BJ (cell line): ENCODE results near the gene SORCS2. TPM values are rescaled to one million over a fixed set of nuclear protein-coding genes. Genes with fewer than 3 reads are reported as not detected.

ENCODE experiments used
- CTCF ChIA-PET: fragments of 350-600 bp; formaldehyde crosslinking; extraction: SDS; loops from one replicate; lab custom pipeline; 2021; ENCODE audit warnings: antibody characterized with exemption, inconsistent platforms; lab: Yijun Ruan, JAX
- POLR2A ChIA-PET: fragments of 300-600 bp; sonication (Branson Sonifier 250); formaldehyde crosslinking; extraction: SDS; loops from one replicate; lab custom pipeline; 2021; ENCODE audit warnings: antibody characterized with exemption; lab: Charles Lee
- DNase-seq: peaks from one replicate; pipeline ENCODE4 v3.0.0-alpha.2; 2011; ENCODE audit warnings: low read depth
- H3K27me3 ChIP-seq: 2 replicates; pipeline ENCODE4 v1.6.0; 2011; ENCODE audit warnings: low read length; ENCODE audit not compliant: control insufficient read depth, insufficient read depth
- H3K36me3 ChIP-seq: 2 replicates; pipeline ENCODE4 v1.5.1; 2011; ENCODE audit warnings: low read length; ENCODE audit not compliant: control insufficient read depth, insufficient read depth
- H3K4me3 ChIP-seq: 2 replicates; pipeline ENCODE4 v1.5.1; 2011; ENCODE audit warnings: low read depth, mild to moderate bottlenecking, control low read depth, low read length
- CTCF ChIP-seq: IDR thresholded peaks from 2 replicates; pipeline ENCODE4 v1.5.1; 2011; ENCODE audit warnings: low read depth, mild to moderate bottlenecking, control low read depth, inconsistent platforms, low read length, moderate library complexity; ENCODE audit not compliant: insufficient read depth
- polyA plus RNA-seq: library from polyadenylated mRNA; depleted of rRNA; stranded (reverse); fragments of >200 nt; gene quantifications from 2 replicates; pipeline ENCODE4 v1.2.3, GENCODE V29; 2011

The SORCS2 gene
- polyA plus RNA-seq, 1 experiment: 0.63 TPM

- H3K27me3 ChIP-seq: peaks cover 2% of the 10 kb centered on the region
- H3K36me3 ChIP-seq: no peaks in the 10 kb centered on the region
- CTCF ChIA-PET: interaction anchor here (0.6 kb wide), 1 partner anchor 1161 kb away, joined by 4 read pairs; no protein-coding TSS in a partner anchor
- no peak for DNase-seq
- no peak overlapping the region for H3K4me3 ChIP-seq
- POLR2A ChIA-PET: no interaction called here
- TF ChIP-seq CTCF: no peak
Observed at GRCh38 chr4:7476820-7477219, 284.5 kb downstream of the SORCS2 start.

DNA sequence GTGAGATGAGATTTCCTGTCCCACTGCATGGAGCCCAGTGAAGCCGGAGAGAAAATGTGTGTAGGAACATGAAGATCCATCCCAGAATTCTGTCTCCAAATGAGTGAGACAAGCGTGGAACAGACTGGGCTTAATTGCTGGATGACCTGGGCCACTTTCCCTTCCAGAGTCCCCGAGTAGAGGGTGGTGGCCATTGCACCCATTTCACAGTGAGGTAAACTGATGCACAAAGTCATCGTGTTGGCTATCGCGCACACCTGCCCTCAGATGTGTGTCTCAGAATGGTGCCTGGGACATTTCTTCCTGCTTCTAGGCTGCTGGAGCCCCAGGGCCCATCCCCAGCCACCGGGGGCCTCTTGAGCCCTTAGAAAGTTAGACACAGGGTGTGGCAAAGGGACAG, 285.4 kb downstream of the SORCS2 start:
- CTCF ChIA-PET: interaction anchor here (0.6 kb wide), 1 partner anchor 1161 kb away, joined by 4 read pairs; no protein-coding TSS in a partner anchor
- POLR2A ChIA-PET: no interaction called here
- TF ChIP-seq CTCF: no peak
- Histone ChIP-seq H3K36me3 (no peaks in the 10 kb centered on the region), H3K4me3 (no peak overlapping the region), H3K27me3 (peaks cover 2% of the 10 kb centered on the region)
- DNase-seq: no peak

DNA sequence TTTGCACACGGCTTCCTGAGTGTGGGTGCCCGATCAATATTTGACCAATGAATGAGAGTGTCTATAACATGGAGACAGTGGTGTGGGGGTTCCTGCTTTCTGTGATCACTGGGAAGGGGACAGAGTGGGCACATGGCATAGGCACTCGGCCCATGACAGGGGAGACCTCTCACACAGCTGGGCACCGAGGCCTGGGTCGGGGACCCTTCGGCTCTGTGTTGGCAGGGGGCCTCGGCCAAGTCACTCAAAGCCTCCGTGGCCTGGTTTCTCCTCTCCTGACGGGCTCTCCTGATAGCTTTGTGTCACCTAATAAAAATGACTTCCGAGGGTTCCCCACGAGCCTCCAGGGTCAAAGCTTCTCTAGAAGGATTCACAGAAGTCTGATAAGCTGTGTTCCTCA, 286.3 kb downstream of the SORCS2 start:
- ChIA-PET POLR2A (no interaction called here), CTCF (interaction anchor here (0.9 kb wide), 1 partner anchor 9 kb away, joined by 3 read pairs; no protein-coding TSS in a partner anchor)
- Histone ChIP-seq H3K4me3 (no peak overlapping the region), H3K27me3 (peaks cover 2% of the 10 kb centered on the region), H3K36me3 (no peaks in the 10 kb centered on the region)
- DNase-seq: no peak
- TF ChIP-seq CTCF: no peak

DNA sequence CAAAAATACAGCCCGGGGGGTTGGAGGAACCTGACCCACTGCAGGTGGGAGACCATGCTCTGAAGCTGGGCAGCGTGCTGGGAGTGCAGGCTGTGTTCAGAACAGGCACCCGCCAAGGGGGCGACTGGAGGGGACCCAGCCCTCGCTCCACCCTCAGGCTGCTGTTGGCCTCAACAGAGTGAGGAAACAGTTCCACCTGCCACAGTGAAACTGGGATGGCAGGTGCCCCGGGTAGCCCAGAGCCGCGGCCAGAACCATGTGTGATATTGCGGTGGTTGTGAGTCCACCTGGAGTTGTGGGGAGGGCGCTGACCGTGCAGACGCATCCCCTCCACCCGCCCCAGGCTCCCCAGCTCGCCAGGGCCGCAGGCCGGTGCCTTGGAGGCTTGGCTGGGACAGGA, 288.1 kb downstream of the SORCS2 start:
- no peak overlapping the region for H3K4me3 ChIP-seq
- H3K27me3 ChIP-seq: peaks cover 2% of the 10 kb centered on the region
- TF ChIP-seq CTCF: no peak
- H3K36me3 ChIP-seq: no peaks in the 10 kb centered on the region
- no peak for DNase-seq
- ChIA-PET POLR2A (no interaction called here), CTCF (no interaction called here)

DNA sequence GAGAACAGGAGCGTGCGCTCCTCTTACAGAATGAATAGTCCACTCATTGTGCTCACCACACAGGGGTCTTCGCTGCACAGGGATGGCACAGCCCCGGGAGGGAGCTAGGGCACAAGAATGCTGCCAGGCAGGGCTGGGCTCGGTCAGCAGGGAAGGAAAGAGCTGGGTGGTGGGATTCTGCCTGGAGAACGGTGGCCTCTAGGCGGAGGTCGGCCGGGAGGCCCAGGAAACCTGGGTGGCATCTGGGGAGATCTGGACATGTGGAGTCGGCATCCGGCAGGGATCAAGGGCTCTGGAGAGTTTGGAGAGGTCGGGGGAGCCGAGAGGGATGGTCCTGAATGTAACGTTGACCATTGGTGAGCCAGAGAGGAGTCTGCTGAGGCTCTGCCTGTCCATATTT, 288.9 kb downstream of the SORCS2 start:
- Histone ChIP-seq H3K4me3 (no peak overlapping the region), H3K27me3 (peaks cover 2% of the 10 kb centered on the region), H3K36me3 (no peaks in the 10 kb centered on the region)
- no peak for TF ChIP-seq CTCF
- ChIA-PET POLR2A (no interaction called here), CTCF (no interaction called here)
- no peak for DNase-seq
